GM21576 (cell line): Measurements from ENCODE around the gene ADCY10.
"Not testable (repeated sequence)": the region's sequence is repeated elsewhere in the genome, so short reads cannot be mapped to it uniquely, and the experiment has no call there.

ENCODE experiments used
- ATAC-seq: cut with Tn5 transposase; IDR thresholded peaks from one replicate; pipeline ENCODE4 v1.9.1; 2021; ENCODE audit warnings: mild to moderate bottlenecking, moderate library complexity; ENCODE audit not compliant: unreplicated experiment

The ADCY10 gene

DNA sequence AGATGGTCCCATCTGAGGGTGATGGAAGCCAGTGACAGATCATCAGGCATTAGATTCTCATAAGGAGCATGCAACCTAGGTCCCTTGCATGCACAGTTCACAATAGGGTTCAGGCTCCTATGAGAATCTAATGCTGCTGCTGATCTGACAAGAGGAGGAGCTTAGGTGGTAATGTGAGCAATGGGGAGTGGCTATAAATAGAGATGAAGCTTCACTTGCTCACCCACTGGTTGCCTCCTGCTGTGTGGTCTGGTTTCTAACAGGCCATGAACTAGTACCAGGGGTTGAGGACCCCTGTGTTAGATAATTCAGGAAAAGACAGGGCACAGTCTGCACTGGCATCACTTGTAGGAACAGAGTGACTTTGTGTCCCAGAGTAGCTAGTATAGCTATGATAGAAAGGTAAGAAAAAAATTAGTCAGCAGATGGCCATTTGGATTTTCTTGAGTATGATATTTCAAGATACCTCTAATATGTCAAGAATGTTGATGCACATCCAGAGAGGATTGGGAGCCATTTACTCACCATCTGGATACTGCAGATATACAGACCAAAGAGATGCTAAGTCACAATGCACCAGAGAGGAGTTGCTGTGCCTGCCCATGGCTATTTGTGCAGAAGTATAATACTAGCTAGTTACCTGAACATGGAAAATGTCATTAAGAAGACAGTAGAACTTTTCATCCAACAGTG is 53.6 kb downstream of the ADCY10 start:
- no peak for ATAC-seq

- ATAC-seq, result no peak
Measured at GRCh38 chr1:167856711-167857418, 57.1 kb downstream of the ADCY10 start.

GRCh38 chr1:167854184-167854583 is 59.8 kb downstream of the ADCY10 start:
- no peak for ATAC-seq

GRCh38 chr1:167849666-167850065 is 64.3 kb downstream of the ADCY10 start:
- ATAC-seq, result no peak

DNA sequence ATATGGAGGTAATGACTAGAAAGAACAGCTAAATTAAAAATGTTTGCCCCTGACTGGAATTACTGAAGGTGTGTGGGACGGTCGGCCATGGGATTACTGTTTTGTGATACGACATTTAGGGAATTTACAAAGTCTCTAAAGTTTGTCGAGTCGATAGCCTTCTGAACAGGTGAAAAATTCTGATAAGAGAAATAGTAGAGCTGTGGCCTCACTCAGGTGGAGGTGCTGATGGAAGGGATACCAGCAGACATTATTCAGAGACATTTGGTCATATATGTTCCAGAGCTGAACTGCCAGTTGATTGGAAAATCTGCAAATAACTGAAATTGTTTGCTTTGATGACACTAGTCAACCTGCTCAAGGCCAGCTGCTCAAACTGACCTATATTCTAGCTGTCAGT is 71.1 kb downstream of the ADCY10 start:
- ATAC-seq, result no peak

DNA sequence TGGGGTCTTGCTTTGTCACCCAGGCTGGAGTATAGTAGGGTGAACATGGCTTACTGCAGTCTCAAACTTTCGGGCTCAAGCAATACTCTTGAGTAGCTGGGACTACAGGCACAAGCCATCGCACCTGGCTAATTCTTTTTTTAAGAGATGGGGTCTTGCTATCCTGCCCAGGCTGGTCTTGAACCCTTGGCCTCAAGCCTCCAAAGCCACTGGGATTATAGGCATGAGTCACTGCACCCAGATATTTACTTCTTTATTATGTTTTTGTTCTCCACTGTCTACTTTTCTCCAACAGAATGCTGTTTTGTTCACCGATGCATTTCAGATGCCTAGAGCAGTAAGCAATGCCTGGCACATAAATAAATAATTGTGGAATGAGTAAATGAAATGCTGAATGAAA is 72.4 kb downstream of the ADCY10 start:
- no peak for ATAC-seq

GRCh38 chr1:167839009-167839408 is 74.9 kb downstream of the ADCY10 start:
- no peak for ATAC-seq

GRCh38 chr1:167837326-167837725 is 76.6 kb downstream of the ADCY10 start:
- no peak for ATAC-seq

GRCh38 chr1:167836197-167836596 is 77.7 kb downstream of the ADCY10 start:
- ATAC-seq, result no peak

- ATAC-seq, result no peak
Measured at GRCh38 chr1:167833904-167834303, 80.0 kb downstream of the ADCY10 start.

GRCh38 chr1:167832693-167833092 is 81.2 kb downstream of the ADCY10 start:
- no peak for ATAC-seq

GRCh38 chr1:167830668-167831067 is 83.3 kb downstream of the ADCY10 start:
- ATAC-seq, result not testable (repeated sequence)

DNA sequence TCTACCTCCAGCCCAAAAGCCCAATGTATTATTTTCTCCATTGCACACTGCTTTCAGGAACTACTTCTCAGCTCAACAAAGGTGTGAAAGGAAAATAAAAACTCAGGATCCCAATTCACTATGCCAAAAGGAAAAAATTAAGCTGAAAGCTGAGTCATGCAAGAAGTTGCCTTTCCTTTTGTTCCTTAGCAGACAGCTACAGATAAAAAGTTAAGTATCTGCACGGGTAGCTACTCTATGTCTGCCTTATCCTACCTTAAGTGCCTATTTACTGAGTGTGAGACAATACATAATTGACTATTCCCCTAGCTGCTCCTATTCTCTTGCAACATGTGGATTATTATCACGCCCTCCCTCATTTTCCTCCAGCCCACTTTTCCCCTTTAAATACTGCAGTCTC is 84.1 kb downstream of the ADCY10 start:
- ATAC-seq, result no peak

DNA sequence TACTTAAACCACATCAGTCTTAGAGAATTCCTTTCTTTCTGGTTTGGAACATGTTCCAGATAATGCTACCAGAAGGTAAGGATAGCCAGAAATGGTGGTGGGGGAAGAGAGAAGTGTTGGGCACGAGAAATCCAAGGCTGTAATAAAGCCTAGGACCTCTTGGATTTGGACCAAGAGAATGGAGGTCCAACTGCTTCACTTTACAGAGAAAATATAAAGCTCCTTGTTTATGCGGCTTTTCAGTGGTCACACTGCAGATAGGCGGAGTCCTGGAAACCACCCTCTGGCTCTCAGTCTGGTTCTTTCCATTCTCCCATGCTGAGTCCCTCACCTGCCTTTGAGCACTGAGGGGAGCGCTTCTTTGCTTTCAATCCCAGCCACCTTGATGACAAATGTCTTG is 87.8 kb downstream of the ADCY10 start:
- no peak for ATAC-seq

- ATAC-seq, result no peak
Measured at GRCh38 chr1:167825419-167826079, 88.4 kb downstream of the ADCY10 start.

DNA sequence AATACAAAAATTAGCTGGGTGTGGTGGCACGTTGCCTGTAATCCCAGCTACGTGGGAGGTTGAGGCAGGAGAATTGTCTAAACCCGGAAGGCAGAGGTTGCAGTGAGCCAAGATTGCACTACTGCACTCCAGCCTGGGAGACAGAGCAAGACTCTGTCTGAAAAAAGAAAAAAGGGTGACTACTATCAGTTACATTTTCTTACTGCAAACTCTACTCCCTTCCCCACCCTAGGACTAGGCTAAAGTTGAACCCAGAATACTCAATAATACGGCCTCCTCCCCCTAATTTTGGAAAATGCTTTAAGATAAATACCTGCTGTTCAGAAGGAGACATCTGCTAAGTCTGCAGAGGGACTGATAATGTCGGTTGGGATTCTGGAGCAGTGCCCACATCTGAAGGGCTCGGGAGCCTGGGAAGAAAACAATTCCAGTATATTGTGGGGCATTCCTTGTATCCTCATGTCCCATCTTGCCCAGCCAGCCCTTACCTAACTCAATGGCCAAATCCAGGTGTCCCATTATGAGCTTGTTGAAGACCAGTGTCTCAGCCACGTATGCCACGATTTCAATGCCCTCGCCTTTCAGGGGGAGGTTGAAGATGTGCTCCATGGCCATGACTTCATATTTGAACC is 89.7 kb downstream of the ADCY10 start:
- no peak for ATAC-seq

- ATAC-seq, result no peak
Measured at GRCh38 chr1:167821969-167822685, 91.8 kb downstream of the ADCY10 start.

GRCh38 chr1:167821356-167821685 is 92.6 kb downstream of the ADCY10 start:
- ATAC-seq, result no peak

GRCh38 chr1:167820684-167821355 is 93.1 kb downstream of the ADCY10 start:
- ATAC-seq, result no peak

- no peak for ATAC-seq
Measured at GRCh38 chr1:167819849-167820683, 93.9 kb downstream of the ADCY10 start.
